Measurements from ENCODE around the gene RRAS. TPM values are rescaled to one million over a fixed set of nuclear protein-coding genes. Genes with fewer than 3 reads are reported as not detected.

RRAS gene
- total RNA-seq, 1 donor from 2014 or later = 6.8 TPM

GRCh38 chr19:49677231-49677900 is 37.4 kb upstream of the RRAS start, which contains the start of gene PRMT1:
Gene PRMT1 (plus strand): TSS chr19:49677271. CDS start chr19:49677281, 10 bp downstream.
- intact Hi-C loops (cut with micrococcal nuclease) = loop anchor here (2.0 kb wide), 2 partner anchors 89 to 181 kb away; partner anchors contain the start of genes AP2A1 and RPS11

- intact Hi-C loops (cut with micrococcal nuclease) = loop anchor here (1.0 to 2.0 kb wide), 7 partner anchors 12 to 224 kb away; partner anchors contain the start of genes AKT1S1, ALDH16A1, AP2A1 and BCL2L12
Measured at GRCh38 chr19:49676784-49677230, 36.9 kb upstream of the RRAS start.

- intact Hi-C loops (cut with micrococcal nuclease) = loop anchor here (1.0 to 2.0 kb wide), 7 partner anchors 11 to 223 kb away; partner anchors contain the start of genes AKT1S1, ALDH16A1, AP2A1 and BCL2L12
Measured at GRCh38 chr19:49676136-49676783, 36.3 kb upstream of the RRAS start.

GRCh38 chr19:49672131-49672919 is 32.4 kb upstream of the RRAS start:
- intact Hi-C loops (cut with micrococcal nuclease) = no loop called here

- intact Hi-C loops (cut with micrococcal nuclease) = no loop called here
Measured at GRCh38 chr19:49669516-49669915, 29.6 kb upstream of the RRAS start.

GRCh38 chr19:49667473-49667872 is 27.5 kb upstream of the RRAS start:
- intact Hi-C loops (cut with micrococcal nuclease) = no loop called here

- intact Hi-C loops (cut with micrococcal nuclease) = no loop called here
Measured at GRCh38 chr19:49666120-49666444, 26.1 kb upstream of the RRAS start.

GRCh38 chr19:49665351-49666119 is 25.6 kb upstream of the RRAS start, which contains the start of the genes BCL2L12 and IRF3:
Gene BCL2L12 (plus strand): TSS chr19:49665933. CDS start chr19:49666693, 760 bp downstream.
Gene IRF3 (minus strand): TSS chr19:49665857. CDS start chr19:49664838, 1,019 bp downstream.
- intact Hi-C loops (cut with micrococcal nuclease) = loop anchor here (1.0 kb wide), 2 partner anchors 11 to 23 kb away; partner anchors contain the start of gene SCAF1

GRCh38 chr19:49665036-49665350 is 25.1 kb upstream of the RRAS start:
- intact Hi-C loops (cut with micrococcal nuclease) = loop anchor here (1.0 kb wide), 2 partner anchors 11 to 23 kb away; partner anchors contain the start of gene SCAF1

GRCh38 chr19:49664171-49665035 is 24.5 kb upstream of the RRAS start:
- intact Hi-C loops (cut with micrococcal nuclease) = loop anchor here (1.0 kb wide), 3 partner anchors 12 to 71 kb away; partner anchors contain the start of gene SCAF1

GRCh38 chr19:49663224-49663623 is 23.3 kb upstream of the RRAS start:
- intact Hi-C loops (cut with micrococcal nuclease) = no loop called here

- intact Hi-C loops (cut with micrococcal nuclease) = no loop called here
Measured at GRCh38 chr19:49662011-49662410, 22.1 kb upstream of the RRAS start.

- intact Hi-C loops (cut with micrococcal nuclease) = no loop called here
Measured at GRCh38 chr19:49660338-49660961, 20.5 kb upstream of the RRAS start.

- intact Hi-C loops (cut with micrococcal nuclease) = no loop called here
Measured at GRCh38 chr19:49658566-49659442, 18.9 kb upstream of the RRAS start.

- intact Hi-C loops (cut with micrococcal nuclease) = no loop called here
Measured at GRCh38 chr19:49658139-49658517, 18.2 kb upstream of the RRAS start.

GRCh38 chr19:49657493-49658138 is 17.7 kb upstream of the RRAS start:
- intact Hi-C loops (cut with micrococcal nuclease) = no loop called here

GRCh38 chr19:49656456-49657109 is 16.6 kb upstream of the RRAS start:
- intact Hi-C loops (cut with micrococcal nuclease) = no loop called here

Data from T-helper 2 cell treated with Interferon-gamma antibody and Interleukin-4, amounts not matched to agents 100 ng/mL and 5 ng/mL, for 36 hours (primary cell).